MM.1S (cell line): Measurements from ENCODE around the gene PTGES.

Experiments
- DNase-seq: peaks from one replicate; pipeline ENCODE4 v3.0.0-alpha.2; 2015
- H2AFZ ChIP-seq: fragments of 300-600 bp; sonication (generic); 2 replicates; pipeline ENCODE4 v1.6.0; 2016; ENCODE audit warnings: antibody characterized with exemption, low read length
- H3F3A ChIP-seq: fragments of 300-600 bp; sonication (generic); 2 replicates; pipeline ENCODE4 v1.6.1; 2016; ENCODE audit warnings: mild to moderate bottlenecking, antibody characterized with exemption, low read length, moderate library complexity, mixed read lengths; ENCODE audit not compliant: insufficient read depth
- H3K27ac ChIP-seq: fragments of 300-600 bp; sonication (generic); 2 replicates; pipeline ENCODE4 v1.5.1; 2016; ENCODE audit warnings: mild to moderate bottlenecking, low read length
- H3K27me3 ChIP-seq: fragments of 300-600 bp; sonication (generic); replicated peaks from 2 replicates; pipeline ENCODE4 v1.6.0; 2016; ENCODE audit warnings: low read length; ENCODE audit not compliant: insufficient read depth
- H3K36me3 ChIP-seq: fragments of 300-600 bp; sonication (generic); replicated peaks from 2 replicates; pipeline ENCODE4 v1.6.1; 2016; ENCODE audit warnings: mild to moderate bottlenecking, low read length, mixed read lengths; ENCODE audit not compliant: insufficient read depth
- H3K4me1 ChIP-seq: fragments of 300-600 bp; sonication (generic); 2 replicates; pipeline ENCODE4 v1.6.1; 2016; ENCODE audit warnings: low read length, mixed read lengths
- H3K4me2 ChIP-seq: fragments of 300-600 bp; sonication (generic); 2 replicates; pipeline ENCODE4 v1.6.0; 2016; ENCODE audit warnings: low read depth, low read length
- H3K4me3 ChIP-seq: fragments of 300-600 bp; sonication (generic); 2 replicates; pipeline ENCODE4 v1.5.1; 2016; ENCODE audit warnings: low read length, mixed read lengths
- H3K79me2 ChIP-seq: fragments of 300-600 bp; sonication (generic); 2 replicates; pipeline ENCODE4 v1.6.1; 2016; ENCODE audit warnings: mixed run types, low read length, mixed read lengths
- H3K9ac ChIP-seq: fragments of 300-600 bp; sonication (generic); 2 replicates; pipeline ENCODE4 v1.6.1; 2016; ENCODE audit warnings: low read length, mixed read lengths
- H3K9me2 ChIP-seq: fragments of 300-600 bp; sonication (generic); replicated peaks from 2 replicates; pipeline ENCODE4 v1.6.1; 2016; ENCODE audit warnings: mild to moderate bottlenecking, low read length, mixed read lengths; ENCODE audit not compliant: insufficient read depth
- H3K9me3 ChIP-seq: fragments of 300-600 bp; sonication (generic); replicated peaks from 2 replicates; pipeline ENCODE4 v1.6.1; 2016; ENCODE audit warnings: mild to moderate bottlenecking, low read length, mixed read lengths; ENCODE audit not compliant: insufficient read depth
- H4K20me1 ChIP-seq: fragments of 300-600 bp; sonication (generic); 2 replicates; pipeline ENCODE4 v1.6.1; 2016; ENCODE audit warnings: mild to moderate bottlenecking, low read length, moderate library complexity, mixed read lengths; ENCODE audit not compliant: insufficient read depth
- CTCF ChIP-seq: fragments of 300-600 bp; sonication (generic); IDR thresholded peaks from 2 replicates; pipeline ENCODE4 v1.5.1; 2016; ENCODE audit warnings: antibody characterized with exemption, low read length, mixed read lengths
- EZH2 ChIP-seq: fragments of 300-600 bp; sonication (generic); optimal IDR thresholded peaks from 2 replicates; pipeline ENCODE3; 2017; ENCODE audit warnings: low read depth, mild to moderate bottlenecking, antibody characterized with exemption, low read length, mixed read lengths
- EZH2phosphoT487 ChIP-seq: fragments of 300-600 bp; sonication (generic); IDR thresholded peaks from 2 replicates; pipeline ENCODE4 v1.6.1; 2018; ENCODE audit warnings: antibody characterized with exemption, low read length

PTGES gene

GRCh38 chr9:129740666-129741464 is 12.0 kb downstream of the PTGES start:
- H3K4me2 ChIP-seq = no peak overlapping the region
- no peak overlapping the region for H2AFZ ChIP-seq
- no peaks in the 10 kb centered on the region for H4K20me1 ChIP-seq
- H3K27ac ChIP-seq = no peak overlapping the region
- H3F3A ChIP-seq = no peaks in the 10 kb centered on the region
- H3K36me3 ChIP-seq = no peaks in the 10 kb centered on the region
- H3K9me2 ChIP-seq = no peaks in the 10 kb centered on the region
- H3K9ac ChIP-seq = no peak overlapping the region
- no peak for DNase-seq
- H3K4me3 ChIP-seq = no peak overlapping the region
- H3K27me3 ChIP-seq = peaks cover 91% of the 10 kb centered on the region
- H3K79me2 ChIP-seq = no peaks in the 10 kb centered on the region
- no peak for TF ChIP-seq EZH2phosphoT487
- TF ChIP-seq CTCF = no peak
- no peak for TF ChIP-seq EZH2
- H3K9me3 ChIP-seq = no peaks in the 10 kb centered on the region
- H3K4me1 ChIP-seq = no peaks in the 10 kb centered on the region

GRCh38 chr9:129740174-129740573 is 12.7 kb downstream of the PTGES start:
- Histone ChIP-seq H3K79me2 (no peaks in the 10 kb centered on the region), H3K9ac (no peak overlapping the region), H2AFZ (no peak overlapping the region), H3K27me3 (peaks cover 88% of the 10 kb centered on the region), H3K9me2 (no peaks in the 10 kb centered on the region), H3K4me1 (no peaks in the 10 kb centered on the region), H3K4me3 (no peak overlapping the region), H3K4me2 (no peak overlapping the region), H4K20me1 (no peaks in the 10 kb centered on the region), H3K9me3 (no peaks in the 10 kb centered on the region), H3K27ac (no peak overlapping the region), H3F3A (no peaks in the 10 kb centered on the region), H3K36me3 (no peaks in the 10 kb centered on the region)
- DNase-seq = no peak
- TF ChIP-seq CTCF (no peak), EZH2phosphoT487 (no peak), EZH2 (no peak)

- Histone ChIP-seq H3K4me3 (no peak overlapping the region), H4K20me1 (no peaks in the 10 kb centered on the region), H3K27ac (no peak overlapping the region), H3K79me2 (no peaks in the 10 kb centered on the region), H3K9ac (no peak overlapping the region), H3F3A (no peaks in the 10 kb centered on the region), H2AFZ (no peak overlapping the region), H3K9me2 (no peaks in the 10 kb centered on the region), H3K27me3 (peaks cover 86% of the 10 kb centered on the region), H3K4me2 (no peak overlapping the region), H3K9me3 (no peaks in the 10 kb centered on the region), H3K4me1 (no peaks in the 10 kb centered on the region), H3K36me3 (no peaks in the 10 kb centered on the region)
- no peak for TF ChIP-seq EZH2
- no peak for TF ChIP-seq EZH2phosphoT487
- TF ChIP-seq CTCF = no peak
- DNase-seq = no peak
Observed at GRCh38 chr9:129739432-129739831, 13.4 kb downstream of the PTGES start.
